Endodermal cell (in vitro differentiated cells): ENCODE measurements around the gene EMCN. TPM values are rescaled to one million over a fixed set of nuclear protein-coding genes. Genes with fewer than 3 reads are reported as not detected.

Experiments
- DNase-seq: peaks from one replicate; pipeline ENCODE4 v3.0.0-alpha.2; 2017
- H3K27ac ChIP-seq: 2 replicates; pipeline ENCODE4 v1.5.1; 2013; ENCODE audit warnings: mild to moderate bottlenecking, low read depth, low read length, moderate library complexity
- H3K27me3 ChIP-seq: 2 replicates; pipeline ENCODE4 v1.6.1; 2013; ENCODE audit warnings: mild to moderate bottlenecking, low read length, moderate library complexity; ENCODE audit not compliant: insufficient read depth, control insufficient read depth, poor library complexity, severe bottlenecking
- H3K36me3 ChIP-seq: 2 replicates; pipeline ENCODE4 v1.7.0; 2013; ENCODE audit warnings: mild to moderate bottlenecking, low read length, moderate library complexity; ENCODE audit not compliant: control insufficient read depth, insufficient read depth
- H3K4me1 ChIP-seq: one replicate; pipeline ENCODE4 v1.7.0; 2013; ENCODE audit warnings: low read length; ENCODE audit not compliant: control insufficient read depth, insufficient read depth
- H3K4me3 ChIP-seq: 2 replicates; pipeline ENCODE4 v1.5.1; 2013; ENCODE audit warnings: mild to moderate bottlenecking, low read length, moderate library complexity
- H3K9ac ChIP-seq: 2 replicates; pipeline ENCODE4 v1.6.1; 2013; ENCODE audit warnings: mild to moderate bottlenecking, low read length, moderate library complexity; ENCODE audit not compliant: poor library complexity, severe bottlenecking; ENCODE audit errors: extremely low read depth
- H3K9me3 ChIP-seq: 2 replicates; pipeline ENCODE4 v1.6.1; 2013; ENCODE audit warnings: mild to moderate bottlenecking, low read length, moderate library complexity; ENCODE audit not compliant: control insufficient read depth
- H3K27ac Mint-ChIP-seq: 2 replicates; pipeline ENCODE4 v1.8.0; 2020; ENCODE audit warnings: mixed read lengths
- H3K27me3 Mint-ChIP-seq: 2 replicates; pipeline ENCODE4 v1.8.0; 2021; ENCODE audit warnings: mild to moderate bottlenecking, mixed read lengths; ENCODE audit not compliant: insufficient read depth
- H3K36me3 Mint-ChIP-seq: 2 replicates; pipeline ENCODE4 v1.8.0; 2020; ENCODE audit warnings: low read depth, mixed read lengths
- H3K4me1 Mint-ChIP-seq: 2 replicates; pipeline ENCODE4 v1.8.0; 2020; ENCODE audit warnings: mixed read lengths
- H3K4me3 Mint-ChIP-seq: 2 replicates; pipeline ENCODE4 v1.8.0; 2020; ENCODE audit warnings: mild to moderate bottlenecking, moderate library complexity, mixed read lengths
- H3K9me3 Mint-ChIP-seq: 2 replicates; pipeline ENCODE4 v1.8.0; 2020; ENCODE audit warnings: mild to moderate bottlenecking, mixed read lengths
- WGBS, 2 experiments: methylation state at CpG; one replicate each; pipeline versions ENCODE4 v1.1.5 to v1.1.7; 2013; ENCODE audit warnings: missing lambda C conversion rate in 2 of 2, mixed read lengths in 1 of 2; ENCODE audit not compliant: insufficient coverage in 1 of 2, insufficient read length in 1 of 2; 5-methylcytosine and 5-hydroxymethylcytosine counted together
- total RNA-seq, 2 donors: library from RNA; stranded (reverse); fragmentation: NEBNext Ultra II Directional in 1 of 2; extraction: Animal tissue kit (Norgen Biotek cat#: 25700) in 1 of 2; gene quantifications; 2 replicates in 1 of 2; 3 replicates in 1 of 2; pipeline ENCODE4 v1.2.1, GENCODE V29; 2021
- TF ChIP-seq, protein P1 (sequence below): fragments of 200-600 bp; sonication (generic); conservative IDR thresholded peaks from 2 replicates; pipeline ENCODE4 v1.5.0; 2021; ENCODE audit warnings: antibody characterized with exemption, mild to moderate bottlenecking

Gene EMCN
- total RNA-seq, 2 donors from 2014 or later = not detected

DNA sequence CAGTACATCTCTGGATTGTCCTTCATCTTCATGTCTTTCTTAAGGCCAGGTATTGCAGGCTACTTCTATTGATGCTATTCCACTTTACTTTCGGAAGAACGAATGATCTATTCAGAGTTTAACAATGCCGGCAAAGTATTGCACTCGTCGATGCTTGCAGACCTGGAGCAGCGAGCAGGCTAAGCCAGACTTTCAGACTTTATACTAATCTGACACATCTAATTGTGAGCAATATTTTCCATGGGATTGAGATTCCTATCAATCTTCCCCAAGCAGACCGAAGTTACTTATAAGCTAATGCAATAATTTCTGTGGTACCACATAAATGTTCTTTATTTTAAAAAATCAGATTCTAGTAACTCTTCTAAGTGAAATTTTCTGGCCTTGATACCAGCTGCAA is 1.6 kb downstream of the EMCN start:
- no peak overlapping the region for H3K4me3 ChIP-seq
- peaks cover 4% of the 10 kb centered on the region for H3K4me1 Mint-ChIP-seq
- no peak overlapping the region for H3K27ac Mint-ChIP-seq
- no peak overlapping the region for H3K4me3 Mint-ChIP-seq
- H3K27me3 ChIP-seq = no peaks in the 10 kb centered on the region
- no peaks in the 10 kb centered on the region for H3K36me3 Mint-ChIP-seq
- no peaks in the 10 kb centered on the region for H3K36me3 ChIP-seq
- H3K9me3 ChIP-seq = no peaks in the 10 kb centered on the region
- H3K27ac ChIP-seq = no peak overlapping the region
- DNase-seq = no peak
- WGBS, 2 experiments = 96 to 98% methylated on average over 6 to 7 of the region's 7 CpGs
- TF ChIP-seq, protein P1, sequence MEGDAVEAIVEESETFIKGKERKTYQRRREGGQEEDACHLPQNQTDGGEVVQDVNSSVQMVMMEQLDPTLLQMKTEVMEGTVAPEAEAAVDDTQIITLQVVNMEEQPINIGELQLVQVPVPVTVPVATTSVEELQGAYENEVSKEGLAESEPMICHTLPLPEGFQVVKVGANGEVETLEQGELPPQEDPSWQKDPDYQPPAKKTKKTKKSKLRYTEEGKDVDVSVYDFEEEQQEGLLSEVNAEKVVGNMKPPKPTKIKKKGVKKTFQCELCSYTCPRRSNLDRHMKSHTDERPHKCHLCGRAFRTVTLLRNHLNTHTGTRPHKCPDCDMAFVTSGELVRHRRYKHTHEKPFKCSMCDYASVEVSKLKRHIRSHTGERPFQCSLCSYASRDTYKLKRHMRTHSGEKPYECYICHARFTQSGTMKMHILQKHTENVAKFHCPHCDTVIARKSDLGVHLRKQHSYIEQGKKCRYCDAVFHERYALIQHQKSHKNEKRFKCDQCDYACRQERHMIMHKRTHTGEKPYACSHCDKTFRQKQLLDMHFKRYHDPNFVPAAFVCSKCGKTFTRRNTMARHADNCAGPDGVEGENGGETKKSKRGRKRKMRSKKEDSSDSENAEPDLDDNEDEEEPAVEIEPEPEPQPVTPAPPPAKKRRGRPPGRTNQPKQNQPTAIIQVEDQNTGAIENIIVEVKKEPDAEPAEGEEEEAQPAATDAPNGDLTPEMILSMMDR = no peak
- no peaks in the 10 kb centered on the region for H3K9me3 Mint-ChIP-seq
- no peaks in the 10 kb centered on the region for H3K27me3 Mint-ChIP-seq
- no peak overlapping the region for H3K9ac ChIP-seq
- no peaks in the 10 kb centered on the region for H3K4me1 ChIP-seq

DNA sequence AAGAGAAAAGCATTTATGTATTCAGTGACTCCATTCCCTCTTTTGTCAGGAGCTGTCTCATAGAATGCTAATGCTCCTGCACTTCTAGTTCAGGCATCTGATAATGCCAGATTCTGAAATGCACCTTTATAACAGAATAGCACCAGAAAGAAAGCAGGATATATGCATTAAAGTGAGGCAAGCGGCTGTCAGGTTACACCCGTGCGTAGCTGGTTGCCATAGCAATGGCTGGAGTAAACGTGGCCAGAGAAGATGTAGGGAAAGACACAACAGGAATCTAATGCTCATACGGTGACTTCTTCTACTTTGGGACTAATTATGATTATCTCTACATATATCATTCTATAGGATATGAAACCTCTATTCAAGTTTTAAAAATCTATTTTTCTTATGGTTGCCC is 5.9 kb downstream of the EMCN start:
- TF ChIP-seq, protein P1 = no peak
- H3K27ac ChIP-seq = no peak overlapping the region
- no peak overlapping the region for H3K9ac ChIP-seq
- H3K27me3 ChIP-seq = no peaks in the 10 kb centered on the region
- Mint-ChIP-seq H3K36me3 (no peaks in the 10 kb centered on the region), H3K27me3 (no peaks in the 10 kb centered on the region), H3K4me3 (no peak overlapping the region), H3K27ac (no peak overlapping the region), H3K4me1 (peaks cover 4% of the 10 kb centered on the region), H3K9me3 (no peaks in the 10 kb centered on the region)
- H3K4me3 ChIP-seq = no peak overlapping the region
- H3K36me3 ChIP-seq = no peaks in the 10 kb centered on the region
- no peak for DNase-seq
- H3K4me1 ChIP-seq = no peaks in the 10 kb centered on the region
- no peaks in the 10 kb centered on the region for H3K9me3 ChIP-seq
- 79 to 83% methylated on average over 2 to 5 of the region's 5 CpGs for WGBS, 2 experiments

DNA sequence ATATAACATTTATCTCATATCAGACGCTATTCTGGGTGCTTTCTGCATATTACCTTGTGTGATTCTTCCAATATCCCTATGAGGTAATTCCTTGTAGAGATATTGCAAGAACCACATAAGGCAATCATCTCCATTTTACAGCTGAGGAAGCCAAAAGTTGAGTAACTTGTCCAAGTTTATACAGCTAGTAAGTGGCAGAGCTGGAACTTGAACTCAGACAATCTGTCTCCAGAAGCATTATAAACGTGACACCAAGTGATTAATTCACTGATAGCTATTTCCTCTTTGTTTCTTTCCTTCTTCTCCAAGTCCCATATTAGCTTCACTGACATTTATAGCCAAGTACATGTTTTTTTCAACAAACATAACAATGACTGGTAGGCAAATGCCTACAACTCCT is 7.3 kb downstream of the EMCN start:
- H3K36me3 Mint-ChIP-seq = no peaks in the 10 kb centered on the region
- H3K9me3 Mint-ChIP-seq = peaks cover 1% of the 10 kb centered on the region
- no peaks in the 10 kb centered on the region for H3K9me3 ChIP-seq
- H3K36me3 ChIP-seq = no peaks in the 10 kb centered on the region
- no peaks in the 10 kb centered on the region for H3K4me1 ChIP-seq
- WGBS, 2 experiments = 89 to 90% methylated on average over 1 to 2 of the region's 2 CpGs
- TF ChIP-seq, protein P1 = no peak
- H3K4me1 Mint-ChIP-seq = peaks cover under 1% of the 10 kb centered on the region
- H3K27me3 ChIP-seq = no peaks in the 10 kb centered on the region
- no peaks in the 10 kb centered on the region for H3K27me3 Mint-ChIP-seq
- no peak overlapping the region for H3K27ac Mint-ChIP-seq
- no peak for DNase-seq
- H3K4me3 ChIP-seq = no peak overlapping the region
- no peak overlapping the region for H3K4me3 Mint-ChIP-seq
- H3K9ac ChIP-seq = no peak overlapping the region
- H3K27ac ChIP-seq = no peak overlapping the region
